Activated CD4-positive, alpha-beta memory T cell treated with anti-CD3 and anti-CD28 coated beads for 36 hours (primary cell): ENCODE data around the gene LMO7. TPM values are rescaled to one million over a fixed set of nuclear protein-coding genes. Genes with fewer than 3 reads are reported as not detected.
"Not testable (repeated sequence)": the region's sequence is repeated elsewhere in the genome, so short reads cannot be mapped to it uniquely, and the experiment has no call there.

ENCODE experiments used
- CTCF ChIA-PET: fragments of 350-600 bp; sonication (Branson Sonifier 250); formaldehyde crosslinking; loops from one replicate; lab custom pipeline; 2021; ENCODE audit warnings: antibody characterized with exemption, inconsistent platforms; lab: Charles Lee
- POLR2A ChIA-PET: fragments of 350-600 bp; sonication (Branson Sonifier 250); formaldehyde crosslinking; loops from one replicate; lab custom pipeline; 2021; ENCODE audit warnings: antibody characterized with exemption; lab: Charles Lee
- DNase-seq: peaks from one replicate; pipeline ENCODE4 v3.0.0-alpha.2; 2020
- H3K27ac Mint-ChIP-seq: one replicate; pipeline ENCODE4 v1.8.0; 2021; ENCODE audit warnings: mixed read lengths
- H3K27me3 Mint-ChIP-seq: one replicate; pipeline ENCODE4 v1.8.0; 2021; ENCODE audit warnings: mixed read lengths
- H3K36me3 Mint-ChIP-seq: one replicate; pipeline ENCODE4 v1.8.0; 2021; ENCODE audit warnings: mixed read lengths
- H3K4me1 Mint-ChIP-seq: one replicate; pipeline ENCODE4 v1.8.0; 2021; ENCODE audit warnings: low read depth, mixed read lengths
- H3K4me3 Mint-ChIP-seq: one replicate; pipeline ENCODE4 v1.8.0; 2021; ENCODE audit warnings: mild to moderate bottlenecking, mixed read lengths
- H3K9me3 Mint-ChIP-seq: one replicate; pipeline ENCODE4 v1.8.0; 2021; ENCODE audit warnings: mixed read lengths
- intact Hi-C: fragments of 100-400 bp; cut with micrococcal nuclease; formaldehyde crosslinking; loops from one replicate; pipeline ENCODE4 v1.15.1; 2023
- total RNA-seq, 2 experiments: library from RNA; stranded (reverse); gene quantifications; one replicate each; pipeline ENCODE4 v1.2.3, GENCODE V29; 2021

The LMO7 gene
- total RNA-seq, 2 experiments from 2014 or later, result 7.8 to 8.7 TPM

DNA sequence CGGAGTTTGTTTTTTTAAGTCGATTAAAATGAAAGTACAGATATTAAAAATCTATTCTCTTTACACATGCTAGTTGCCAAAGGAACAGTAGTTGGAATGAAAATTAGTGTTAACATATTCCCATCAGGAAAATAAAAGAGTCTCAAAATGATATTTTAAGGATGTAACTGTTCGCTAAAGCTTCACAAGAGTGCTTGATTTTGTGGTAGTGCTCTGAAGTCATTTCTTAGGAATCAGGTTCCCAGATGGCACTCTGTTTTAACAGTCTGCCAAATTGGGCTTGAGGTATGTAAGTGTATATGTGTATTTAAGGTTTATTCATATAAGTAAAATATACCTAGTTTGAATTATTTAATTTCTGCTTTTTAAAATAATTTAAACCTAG lies 128.8 kb downstream of the LMO7 start:
- peaks cover 10% of the 10 kb centered on the region for H3K36me3 Mint-ChIP-seq
- no peaks in the 10 kb centered on the region for H3K27me3 Mint-ChIP-seq
- no peak for DNase-seq
- no peak overlapping the region for H3K4me3 Mint-ChIP-seq
- H3K4me1 Mint-ChIP-seq, result peaks cover 64% of the 10 kb centered on the region
- intact Hi-C loops, result loop anchor here (5.0 to 10.0 kb wide), 4 partner anchors 218 to 1518 kb away; partner anchors contain the start of gene UCHL3
- ChIA-PET POLR2A (no interaction called here), CTCF (interaction anchor here (3.9 kb wide), 1 partner anchor 69 kb away, joined by 19 read pairs; no protein-coding TSS in a partner anchor)
- H3K27ac Mint-ChIP-seq, result no peak overlapping the region
- peaks cover 2% of the 10 kb centered on the region for H3K9me3 Mint-ChIP-seq

DNA sequence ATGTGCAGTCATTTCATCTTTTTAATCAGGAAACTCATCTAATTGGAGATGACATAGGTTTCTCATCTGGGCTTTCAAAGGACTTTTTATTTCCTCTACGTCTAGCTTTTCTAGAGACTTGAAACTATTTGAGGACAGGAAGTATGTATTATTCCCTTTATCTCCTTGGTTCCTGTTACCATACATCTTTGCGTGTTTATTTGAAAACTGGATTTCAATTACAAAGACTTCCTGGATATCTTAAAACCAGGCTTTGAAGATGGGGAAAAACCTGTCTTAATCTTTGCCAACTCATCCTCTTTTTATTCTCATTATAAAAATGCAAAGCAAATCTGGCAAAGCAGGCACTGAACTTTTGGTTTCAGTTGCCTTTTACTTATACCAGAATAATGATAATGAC lies 130.5 kb downstream of the LMO7 start:
- Mint-ChIP-seq H3K4me3 (no peak overlapping the region), H3K9me3 (peaks cover 2% of the 10 kb centered on the region), H3K27ac (no peak overlapping the region), H3K4me1 (peaks cover 50% of the 10 kb centered on the region), H3K36me3 (peaks cover 10% of the 10 kb centered on the region), H3K27me3 (no peaks in the 10 kb centered on the region)
- CTCF ChIA-PET, result no interaction called here
- intact Hi-C loops, result loop anchor here (1.0 to 10.0 kb wide), 2 partner anchors 32 to 402 kb away; no protein-coding TSS in a partner anchor
- POLR2A ChIA-PET, result no interaction called here
- no peak for DNase-seq

DNA sequence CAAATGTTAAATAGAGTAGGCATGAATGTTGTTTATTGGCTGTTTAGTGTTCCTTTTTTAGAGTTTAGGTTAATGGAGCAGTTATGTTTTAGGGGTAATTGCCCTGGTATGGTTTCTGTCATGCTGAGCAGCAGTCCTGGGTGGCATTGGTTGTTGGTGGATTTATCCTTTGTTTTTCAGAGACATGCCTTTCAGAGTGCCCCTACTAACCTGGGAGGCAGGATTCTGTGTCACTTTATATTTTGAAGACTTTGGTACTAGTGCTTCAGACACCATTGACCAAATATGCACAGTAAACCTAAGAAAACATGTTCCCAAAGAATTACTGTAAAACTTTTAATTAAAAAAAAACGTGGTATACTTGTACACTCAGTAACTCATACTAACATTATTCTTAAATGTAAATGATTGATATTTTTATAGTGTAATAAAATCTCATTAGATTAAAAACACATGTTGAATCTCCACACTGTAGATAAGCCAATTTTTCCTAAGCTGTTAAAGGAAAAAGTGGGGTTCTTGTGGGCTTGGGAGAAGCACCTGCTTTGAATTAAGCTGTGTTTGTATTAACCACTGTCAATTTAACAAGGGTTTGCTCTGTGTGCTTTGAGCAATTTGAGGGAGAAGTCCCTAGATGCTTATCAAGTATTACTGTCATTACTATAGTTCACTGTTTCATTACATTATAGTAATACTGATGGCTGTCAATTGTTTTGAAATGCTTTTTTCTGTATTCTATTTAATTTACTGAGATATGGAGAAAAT lies 133.2 kb downstream of the LMO7 start:
- intact Hi-C loops, result loop anchor here (10.0 kb wide), 1 partner anchor 405 kb away; no protein-coding TSS in a partner anchor
- no peak for DNase-seq
- H3K27ac Mint-ChIP-seq, result no peak overlapping the region
- ChIA-PET CTCF (no interaction called here), POLR2A (no interaction called here)
- H3K36me3 Mint-ChIP-seq, result peaks cover 18% of the 10 kb centered on the region
- peaks cover 42% of the 10 kb centered on the region for H3K4me1 Mint-ChIP-seq
- H3K4me3 Mint-ChIP-seq, result no peak overlapping the region
- H3K27me3 Mint-ChIP-seq, result no peaks in the 10 kb centered on the region
- H3K9me3 Mint-ChIP-seq, result peaks cover 2% of the 10 kb centered on the region

DNA sequence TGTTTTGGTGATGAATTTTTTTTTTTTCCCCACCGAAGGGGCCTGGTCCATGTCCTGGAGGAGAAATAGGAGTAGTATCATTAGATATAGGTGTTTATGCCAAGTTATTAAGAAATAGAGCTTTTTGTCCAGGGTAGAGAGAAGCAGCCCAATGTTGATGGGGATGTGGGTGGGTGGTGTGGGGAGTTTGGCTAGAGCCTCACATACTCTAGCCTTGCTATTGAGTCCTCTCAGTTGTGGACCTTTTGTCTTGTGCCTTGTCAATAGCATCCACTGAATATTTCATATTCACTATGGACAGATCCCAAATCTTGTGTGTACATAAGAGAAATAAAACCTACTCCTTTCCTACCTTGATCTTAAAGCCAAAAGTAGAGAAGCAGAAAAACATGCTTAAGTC lies 134.0 kb downstream of the LMO7 start:
- DNase-seq, result no peak
- peaks cover 2% of the 10 kb centered on the region for H3K9me3 Mint-ChIP-seq
- ChIA-PET CTCF (no interaction called here), POLR2A (no interaction called here)
- peaks cover 18% of the 10 kb centered on the region for H3K36me3 Mint-ChIP-seq
- intact Hi-C loops, result no loop called here
- peaks cover 39% of the 10 kb centered on the region for H3K4me1 Mint-ChIP-seq
- H3K27me3 Mint-ChIP-seq, result no peaks in the 10 kb centered on the region
- no peak overlapping the region for H3K27ac Mint-ChIP-seq
- no peak overlapping the region for H3K4me3 Mint-ChIP-seq

DNA sequence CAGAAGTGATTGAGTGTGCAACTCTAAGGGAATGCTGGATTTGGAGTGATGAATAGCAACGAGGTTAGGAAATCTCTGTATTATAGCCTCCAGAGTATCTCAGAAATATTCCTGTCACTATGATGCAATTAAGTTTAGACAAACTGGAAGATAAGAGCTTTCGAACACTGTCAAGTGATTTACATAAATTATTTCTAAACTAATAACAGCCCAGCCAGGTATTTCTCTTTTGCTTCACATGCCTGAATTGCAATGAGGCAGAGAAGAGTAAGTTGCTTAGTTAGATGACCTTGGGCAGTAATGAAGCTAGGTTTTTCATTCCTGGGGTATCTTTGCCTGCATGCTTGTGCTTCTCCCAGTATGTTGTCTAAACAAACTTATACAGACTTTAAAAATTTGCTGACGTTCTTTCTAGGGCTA lies 134.5 kb downstream of the LMO7 start:
- Mint-ChIP-seq H3K36me3 (peaks cover 13% of the 10 kb centered on the region), H3K9me3 (peaks cover 2% of the 10 kb centered on the region), H3K27ac (no peak overlapping the region), H3K27me3 (no peaks in the 10 kb centered on the region), H3K4me1 (peaks cover 35% of the 10 kb centered on the region), H3K4me3 (no peak overlapping the region)
- no peak for DNase-seq
- intact Hi-C loops, result no loop called here
- POLR2A ChIA-PET, result no interaction called here
- CTCF ChIA-PET, result no interaction called here

DNA sequence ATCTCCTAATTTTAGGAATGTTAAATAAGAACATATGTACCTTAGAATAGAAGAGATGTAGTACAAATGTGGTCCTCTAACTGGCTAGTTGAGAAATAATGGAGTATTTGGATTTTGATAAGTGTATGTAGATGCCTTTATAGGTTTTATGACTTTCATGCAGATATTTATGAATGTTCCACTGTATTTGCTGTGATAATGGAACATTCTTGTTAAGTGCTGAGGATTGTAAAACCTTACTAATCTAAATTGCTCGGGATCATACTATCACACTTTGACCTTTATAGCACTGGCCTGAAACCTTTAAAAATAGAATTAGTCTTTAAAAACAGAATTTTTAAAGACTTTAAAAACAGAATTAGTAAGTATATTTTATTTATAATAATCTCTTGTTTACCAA lies 135.1 kb downstream of the LMO7 start:
- H3K27ac Mint-ChIP-seq, result no peak overlapping the region
- peaks cover 8% of the 10 kb centered on the region for H3K36me3 Mint-ChIP-seq
- no peaks in the 10 kb centered on the region for H3K27me3 Mint-ChIP-seq
- DNase-seq, result no peak
- ChIA-PET CTCF (interaction anchor here (1.5 kb wide), 1 partner anchor 11 kb away, joined by 4 read pairs; no protein-coding TSS in a partner anchor), POLR2A (no interaction called here)
- H3K9me3 Mint-ChIP-seq, result peaks cover 1% of the 10 kb centered on the region
- intact Hi-C loops, result no loop called here
- no peak overlapping the region for H3K4me3 Mint-ChIP-seq
- H3K4me1 Mint-ChIP-seq, result peaks cover 29% of the 10 kb centered on the region

DNA sequence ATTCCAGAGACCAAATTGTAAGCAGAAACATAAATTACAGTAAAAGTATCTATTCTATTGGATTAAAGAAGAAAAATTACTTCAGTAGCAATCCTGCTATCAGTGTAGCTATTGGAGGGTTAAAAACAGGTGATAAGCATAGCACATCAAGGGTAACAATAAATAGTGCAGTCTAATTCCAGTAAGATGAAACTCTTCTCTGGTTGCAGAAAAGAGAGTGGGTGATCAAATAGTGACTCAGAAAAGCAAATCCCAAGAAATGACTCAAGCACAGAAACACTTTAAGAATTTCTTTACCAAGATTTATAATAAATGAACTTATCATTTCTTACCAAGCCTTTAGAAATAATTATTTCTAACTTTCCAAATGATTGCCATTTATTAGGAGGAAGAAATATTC lies 135.7 kb downstream of the LMO7 start:
- intact Hi-C loops, result loop anchor here (1.0 kb wide), 2 partner anchors 10 to 26 kb away; no protein-coding TSS in a partner anchor
- Mint-ChIP-seq H3K27ac (no peak overlapping the region), H3K36me3 (peaks cover 7% of the 10 kb centered on the region), H3K4me1 (peaks cover 23% of the 10 kb centered on the region), H3K27me3 (no peaks in the 10 kb centered on the region), H3K4me3 (no peak overlapping the region), H3K9me3 (no peaks in the 10 kb centered on the region)
- POLR2A ChIA-PET, result no interaction called here
- DNase-seq, result no peak
- CTCF ChIA-PET, result interaction anchor here (1.5 kb wide), 1 partner anchor 11 kb away, joined by 4 read pairs; no protein-coding TSS in a partner anchor

DNA sequence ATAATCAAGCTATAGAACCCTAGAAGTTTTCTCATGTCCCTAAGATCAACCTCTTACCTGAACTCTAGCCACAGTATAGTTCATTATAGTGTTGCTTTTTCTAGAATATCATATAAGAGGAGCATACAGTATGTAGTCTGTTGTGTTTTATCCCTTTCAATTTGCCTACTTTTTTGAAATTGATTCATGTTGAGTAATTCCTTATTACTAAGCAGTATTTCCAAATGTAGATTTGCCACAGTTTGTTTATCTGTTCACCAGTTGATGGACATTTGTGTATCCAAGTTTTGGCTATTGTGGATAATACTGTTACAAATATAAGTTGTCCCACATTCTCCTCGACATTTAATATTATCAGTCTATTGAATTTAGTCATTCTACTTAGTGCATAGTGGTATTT lies 138.0 kb downstream of the LMO7 start:
- Mint-ChIP-seq H3K27me3 (no peaks in the 10 kb centered on the region), H3K9me3 (peaks cover 4% of the 10 kb centered on the region), H3K4me1 (peaks cover 14% of the 10 kb centered on the region), H3K27ac (no peak overlapping the region), H3K4me3 (no peak overlapping the region), H3K36me3 (peaks cover 16% of the 10 kb centered on the region)
- ChIA-PET CTCF (interaction anchor here (1.5 kb wide), 1 partner anchor 78 kb away, joined by 7 read pairs; no protein-coding TSS in a partner anchor), POLR2A (no interaction called here)
- DNase-seq, result no peak
- intact Hi-C loops, result no loop called here

DNA sequence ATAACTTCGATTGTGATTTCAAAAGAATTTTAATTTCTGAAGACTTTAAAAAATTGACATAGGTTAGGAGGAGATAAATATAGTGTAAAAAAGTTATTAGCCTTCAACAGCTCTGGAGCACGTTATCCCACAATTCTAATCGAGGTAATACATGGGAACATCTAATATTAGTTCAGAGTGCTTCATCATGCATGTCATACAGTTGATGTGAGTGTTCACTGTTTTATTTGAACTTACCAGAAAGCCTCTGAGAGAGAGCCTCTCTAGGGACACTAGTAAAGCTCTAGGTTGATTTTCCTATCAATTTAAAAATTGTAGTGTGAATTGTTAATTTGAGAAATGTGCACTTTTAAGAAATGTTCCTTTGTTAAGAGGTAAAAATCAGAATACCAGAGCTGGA lies 140.4 kb downstream of the LMO7 start:
- POLR2A ChIA-PET, result no interaction called here
- H3K27me3 Mint-ChIP-seq, result no peaks in the 10 kb centered on the region
- H3K4me3 Mint-ChIP-seq, result no peak overlapping the region
- H3K4me1 Mint-ChIP-seq, result peaks cover 14% of the 10 kb centered on the region
- H3K36me3 Mint-ChIP-seq, result peaks cover 28% of the 10 kb centered on the region
- H3K27ac Mint-ChIP-seq, result no peak overlapping the region
- intact Hi-C loops, result no loop called here
- CTCF ChIA-PET, result interaction anchor here (0.6 to 1.1 kb wide), 3 partner anchors 8 to 1263 kb away, joined by 3 read pairs; no protein-coding TSS in a partner anchor
- DNase-seq, result no peak
- H3K9me3 Mint-ChIP-seq, result peaks cover 16% of the 10 kb centered on the region

DNA sequence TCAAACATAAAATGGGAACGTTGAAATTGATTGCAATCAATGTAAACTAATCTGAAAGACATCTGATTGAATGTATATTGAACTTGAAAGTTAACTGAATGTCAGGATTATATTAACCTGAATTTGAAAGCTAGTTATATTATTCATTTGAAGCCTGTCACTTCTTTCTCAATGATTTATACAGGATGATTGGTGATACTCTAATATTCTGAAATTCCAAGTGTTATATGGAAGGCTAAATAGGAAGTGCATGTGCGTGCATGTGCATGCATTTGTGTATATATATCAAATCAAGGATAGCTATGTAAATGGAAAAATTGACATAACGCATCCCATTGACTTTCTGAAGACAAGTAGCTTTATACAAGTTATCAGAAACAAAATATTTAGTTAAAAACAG lies 143.3 kb downstream of the LMO7 start:
- Mint-ChIP-seq H3K9me3 (peaks cover 22% of the 10 kb centered on the region), H3K4me1 (no peaks in the 10 kb centered on the region), H3K27me3 (no peaks in the 10 kb centered on the region), H3K27ac (no peak overlapping the region), H3K4me3 (no peak overlapping the region), H3K36me3 (peaks cover 21% of the 10 kb centered on the region)
- ChIA-PET CTCF (no interaction called here), POLR2A (no interaction called here)
- intact Hi-C loops, result no loop called here
- no peak for DNase-seq

DNA sequence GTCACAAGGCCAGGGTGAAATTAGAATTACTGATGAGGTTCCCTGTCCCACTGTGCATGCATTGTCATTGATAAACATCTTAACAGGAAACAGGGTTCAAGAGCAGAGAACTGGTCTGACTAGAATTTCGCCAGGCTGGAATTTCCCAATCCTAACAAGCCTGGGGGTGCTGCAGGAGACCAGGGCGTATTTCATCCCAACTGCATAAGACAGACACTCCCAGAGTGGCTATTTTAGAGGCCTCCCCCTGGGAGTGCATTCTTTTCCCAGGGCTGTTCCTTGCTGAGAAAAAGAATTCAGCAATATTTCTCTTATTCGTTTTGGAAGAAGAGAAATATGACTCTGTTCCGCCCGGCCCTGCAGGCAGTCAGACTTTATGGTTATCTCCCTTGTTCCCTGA lies 144.0 kb downstream of the LMO7 start:
- peaks cover 21% of the 10 kb centered on the region for H3K36me3 Mint-ChIP-seq
- H3K9me3 Mint-ChIP-seq, result peaks cover 22% of the 10 kb centered on the region
- POLR2A ChIA-PET, H3K27me3 Mint-ChIP-seq, H3K4me1 Mint-ChIP-seq, intact Hi-C loops, H3K4me3 Mint-ChIP-seq, H3K27ac Mint-ChIP-seq, DNase-seq, CTCF ChIA-PET: not testable (repeated sequence)

DNA sequence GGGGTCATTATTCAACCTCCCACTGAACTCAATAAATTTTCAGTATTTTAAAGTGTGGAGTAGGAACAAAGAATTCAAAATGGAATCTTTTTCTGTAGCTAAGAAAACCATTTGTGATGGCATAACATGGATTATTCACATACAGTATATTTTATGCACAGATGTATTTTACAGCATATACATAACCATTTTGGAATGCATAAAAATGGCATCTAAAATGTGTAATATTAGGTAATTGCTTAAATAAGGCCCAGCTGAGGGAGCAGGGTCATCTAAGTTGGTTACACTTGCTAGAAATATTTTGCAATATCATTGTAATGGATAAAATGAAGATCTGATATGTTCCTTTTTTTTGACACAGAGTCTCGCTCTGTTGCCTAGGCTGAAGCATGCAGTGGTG lies 146.9 kb downstream of the LMO7 start:
- ChIA-PET POLR2A (no interaction called here), CTCF (interaction anchor here (0.6 kb wide), 1 partner anchor 89 kb away, joined by 3 read pairs; no protein-coding TSS in a partner anchor)

More for the DNA sequence above, 146.9 kb downstream of the LMO7 start:
- Mint-ChIP-seq H3K36me3 (peaks cover 23% of the 10 kb centered on the region), H3K4me3 (no peak overlapping the region), H3K27ac (no peak overlapping the region), H3K4me1 (no peaks in the 10 kb centered on the region), H3K9me3 (peaks cover 22% of the 10 kb centered on the region), H3K27me3 (no peaks in the 10 kb centered on the region)
- no peak for DNase-seq
- intact Hi-C loops, result no loop called here
